Renal cortex interstitium (tissue), 11 donors: ENCODE data around the gene TFG. TPM values are rescaled to one million over a fixed set of nuclear protein-coding genes. Genes with fewer than 3 reads are reported as not detected.
A peak's percentile ranks its signal among the peaks of the same experiment; 100 is the strongest.

ENCODE experiments used
- DNase-seq, 11 donors: peaks; one replicate each; pipeline ENCODE4 v3.0.0-alpha.2; 2013; ENCODE audit warnings: low read depth in 9 of 11, low spot score in 4 of 11; ENCODE audit errors: extremely low read depth in 1 of 11
- polyA plus RNA-seq, 3 donors: library from polyadenylated mRNA; unstranded; fragments of 120-200 nt; gene quantifications; one replicate each; pipeline ENCODE4 v1.2.1, GENCODE V29; 2013; ENCODE audit not compliant: insufficient read length in 3 of 3

TFG gene
- polyA plus RNA-seq, 3 donors, result 137 to 149 (median 142) TPM

DNA sequence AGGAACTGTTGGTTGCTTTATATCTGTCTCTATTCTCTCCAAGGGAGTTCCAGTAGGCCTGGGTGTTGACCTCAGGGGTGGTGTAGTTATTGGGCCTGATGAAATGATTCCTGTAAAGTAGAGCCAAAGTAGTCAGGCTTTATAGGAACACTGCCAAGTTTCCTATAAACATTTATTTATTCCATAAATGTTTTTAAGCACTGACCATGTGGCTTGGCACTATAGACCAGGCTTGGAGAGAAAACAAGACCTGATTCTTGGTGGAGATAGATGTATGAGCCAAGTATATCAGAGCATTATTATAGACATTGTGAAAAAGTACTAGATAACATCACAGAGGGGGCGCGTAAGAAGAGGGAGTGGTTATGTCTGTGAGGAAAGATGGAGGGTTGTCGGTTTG, 65.9 kb downstream of the TFG start:
- no peak for DNase-seq

DNA sequence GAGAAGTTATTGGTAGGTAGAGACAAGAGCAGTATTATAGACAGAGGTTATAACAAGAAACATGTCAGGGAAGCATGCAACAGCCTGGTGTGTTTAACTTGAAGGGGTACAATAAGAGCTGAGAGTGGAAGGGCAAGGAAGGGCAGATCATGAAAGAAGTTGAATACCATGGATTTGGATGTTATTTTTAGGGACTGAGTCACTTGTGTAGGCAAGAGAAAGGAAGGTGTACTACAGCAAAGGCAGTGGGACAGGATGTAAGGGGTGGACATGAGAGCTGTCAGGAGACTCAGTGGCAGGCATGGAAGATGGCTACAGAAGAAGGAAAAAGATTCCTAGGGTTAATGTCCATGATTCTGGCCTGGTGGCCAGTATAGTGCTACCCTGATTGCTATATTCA, 66.4 kb downstream of the TFG start:
- DNase-seq, result no peak

DNA sequence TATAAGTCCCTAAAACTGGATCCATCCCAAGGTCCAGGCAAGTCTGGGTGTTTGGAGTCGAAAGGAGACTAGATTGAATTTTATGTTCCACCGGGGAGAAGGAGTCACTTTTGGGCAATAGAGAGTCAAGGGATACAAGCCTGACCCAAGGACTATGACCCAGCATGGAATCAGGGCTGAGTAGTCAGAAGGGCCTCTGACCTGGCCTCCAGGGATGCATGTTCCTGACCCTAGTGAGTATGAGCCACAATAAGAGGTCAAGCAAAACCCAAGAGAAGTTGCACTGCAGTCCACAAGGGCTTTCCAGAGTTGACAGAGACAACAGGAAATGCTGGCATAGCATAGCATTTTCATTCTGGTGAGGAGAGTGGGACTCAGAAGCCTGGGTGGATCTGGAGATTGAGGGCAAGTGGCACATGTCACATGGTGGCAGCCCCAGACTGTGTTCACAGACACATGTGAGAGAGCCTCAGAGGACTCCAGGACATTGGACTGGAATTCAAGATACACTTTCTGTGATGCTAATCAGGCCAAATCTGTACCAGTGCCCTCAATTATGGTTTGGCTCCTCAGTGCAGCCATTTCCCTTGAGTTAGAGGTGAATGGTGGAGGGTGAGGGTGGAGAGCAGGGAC, 66.9 kb downstream of the TFG start:
- no peak for DNase-seq

DNA sequence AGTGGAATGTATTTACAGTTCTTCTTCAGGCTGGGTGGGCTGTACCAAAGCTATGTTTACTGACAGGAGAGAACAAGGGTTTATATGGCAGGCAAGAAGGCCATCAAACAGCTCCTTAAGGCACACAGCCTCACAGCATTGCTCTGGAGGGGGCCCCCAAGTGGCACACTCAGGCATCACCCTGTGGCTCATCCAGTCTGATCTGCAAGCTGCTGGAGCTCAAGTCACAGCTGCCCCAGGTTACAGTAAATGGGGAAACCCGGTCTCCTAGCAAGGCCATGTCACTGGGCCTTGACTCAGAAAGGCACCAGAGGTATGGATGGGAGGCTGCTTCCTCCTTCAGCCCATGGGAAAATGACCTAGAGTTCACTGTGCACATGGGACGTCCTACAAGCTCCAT, 67.5 kb downstream of the TFG start:
- DNase-seq, result no peak

- no peak for DNase-seq
Measured at GRCh38 chr3:100777271-100777670, 68.0 kb downstream of the TFG start.

DNA sequence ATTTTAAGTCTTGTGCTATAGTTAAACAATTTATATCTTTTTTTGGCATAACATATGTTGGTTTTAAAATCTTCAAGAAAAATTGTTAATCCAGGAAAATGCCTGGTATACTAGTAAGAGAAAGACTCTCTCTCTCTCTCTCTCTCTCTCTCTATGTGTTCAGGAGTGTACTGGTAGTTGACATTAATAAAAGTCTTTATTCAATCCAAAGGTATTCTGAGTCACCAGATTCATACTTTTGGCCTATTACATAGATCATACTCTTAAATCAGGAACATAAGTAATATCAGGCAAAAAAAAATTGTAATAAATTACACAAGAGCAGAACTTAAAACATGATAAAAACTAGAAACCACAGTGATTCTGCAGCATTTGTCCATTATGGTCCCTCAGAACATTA, 70.2 kb downstream of the TFG start:
- DNase-seq, result no peak

GRCh38 chr3:100780071-100780622, 70.9 kb downstream of the TFG start:
- DNase-seq, result no peak

GRCh38 chr3:100781301-100781700, 72.0 kb downstream of the TFG start:
- DNase-seq, result no peak

GRCh38 chr3:100782348-100782747, 73.1 kb downstream of the TFG start:
- no peak for DNase-seq

- peak in 6 of 11 donors; percentile 10 to 34 (median 20) for DNase-seq
Measured at GRCh38 chr3:100782906-100783305, 73.6 kb downstream of the TFG start.

DNA sequence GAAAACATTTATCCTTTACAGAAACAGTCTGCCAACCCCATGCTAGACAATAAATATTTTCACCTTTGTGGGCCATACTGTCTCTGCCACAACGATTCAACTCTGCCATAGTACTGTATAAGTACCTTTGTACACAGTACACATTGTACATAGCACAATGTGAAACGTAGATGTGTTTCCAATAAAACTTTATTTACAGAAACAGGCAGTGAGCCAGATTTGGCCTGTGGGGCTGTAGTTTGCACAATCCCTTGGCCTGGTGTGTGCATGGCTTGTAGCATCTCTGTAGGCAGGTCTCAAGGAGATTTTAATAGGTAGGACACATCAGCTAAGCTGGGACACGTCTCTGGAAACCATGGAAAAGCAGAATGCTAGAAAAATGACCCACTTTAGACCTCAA, 74.3 kb downstream of the TFG start:
- no peak for DNase-seq

DNA sequence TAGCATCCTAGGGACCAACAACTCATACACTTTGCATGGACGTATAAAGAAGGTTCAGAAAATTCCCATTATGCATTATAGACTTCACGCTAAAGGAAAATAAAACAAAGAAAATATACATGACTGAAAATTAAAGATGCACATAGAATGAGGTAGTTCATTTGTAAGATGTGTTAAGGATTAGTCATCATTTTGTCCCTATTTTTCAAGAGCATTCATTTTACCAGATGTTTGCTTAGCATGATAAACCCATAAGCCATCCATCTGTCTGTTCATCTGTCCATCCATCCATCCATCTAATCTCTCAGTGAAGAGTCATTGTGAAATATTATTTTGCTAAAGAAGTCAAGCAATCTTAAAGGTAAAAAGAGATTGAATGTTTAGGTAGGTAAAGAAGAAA, 80.3 kb downstream of the TFG start:
- DNase-seq, result no peak

DNA sequence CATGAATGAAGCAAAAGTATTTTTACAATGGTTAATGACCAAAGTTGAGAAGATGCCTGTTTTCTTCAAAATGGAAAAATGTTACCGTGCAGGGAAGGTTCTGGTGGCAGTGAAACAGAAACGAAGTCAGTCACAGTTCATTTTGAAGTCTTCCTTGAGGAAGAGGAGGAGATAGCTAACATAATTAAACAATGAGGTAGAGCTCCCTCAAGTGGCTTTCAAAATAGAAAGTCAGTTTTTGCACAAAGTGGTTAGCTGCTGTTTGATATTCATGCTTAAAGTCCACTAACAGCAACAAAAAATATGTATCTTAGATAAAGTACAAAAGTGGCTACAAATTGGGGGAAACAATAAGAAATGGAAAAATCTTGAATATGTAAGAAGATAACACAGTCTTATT, 87.3 kb downstream of the TFG start:
- no peak for DNase-seq

DNA sequence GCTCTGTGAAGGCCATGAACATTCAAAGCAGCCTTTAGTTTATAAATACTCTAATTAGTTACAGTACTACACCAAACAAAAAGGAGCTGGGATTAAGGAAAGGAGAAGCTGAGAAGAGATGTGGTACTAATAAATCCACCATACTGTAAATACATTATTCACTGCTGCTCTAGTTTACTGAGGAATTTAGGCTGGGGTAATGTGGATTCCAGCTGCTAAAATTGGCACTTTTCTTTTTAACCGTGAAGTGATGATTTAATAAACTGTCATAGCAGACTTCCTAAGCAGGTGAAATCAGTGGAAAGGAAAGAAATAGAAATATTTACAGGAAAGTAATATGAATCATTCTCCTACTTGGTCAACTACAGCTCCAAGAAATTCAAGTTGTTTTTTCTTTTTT, 88.7 kb downstream of the TFG start:
- DNase-seq, result no peak

Other genes starting within 250 kb of the TFG start
- 10 to 100 TPM; 21.3 to 25.7 (median 22.7) TPM for gene TMEM45A, start 216.9 kb upstream of the TFG start, polyA plus RNA-seq
- not detected for gene ADGRG7, start 99.9 kb upstream of the TFG start, polyA plus RNA-seq